Measurements from ENCODE around the gene CXCL14. TPM values are rescaled to one million over a fixed set of nuclear protein-coding genes. Genes with fewer than 3 reads are reported as not detected.

The CXCL14 gene, protein sequence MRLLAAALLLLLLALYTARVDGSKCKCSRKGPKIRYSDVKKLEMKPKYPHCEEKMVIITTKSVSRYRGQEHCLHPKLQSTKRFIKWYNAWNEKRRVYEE
- 1.3 TPM in 1 of 2 replicates, not detected in the other for total RNA-seq (2014; rRNA removed; shearing (Covaris generic))
- polyA plus RNA-seq (2016; fragmentation: Nextera tagmentation; extraction: Ambion mirVana) = 0.63 and 0.88 TPM in 2 replicates

DNA sequence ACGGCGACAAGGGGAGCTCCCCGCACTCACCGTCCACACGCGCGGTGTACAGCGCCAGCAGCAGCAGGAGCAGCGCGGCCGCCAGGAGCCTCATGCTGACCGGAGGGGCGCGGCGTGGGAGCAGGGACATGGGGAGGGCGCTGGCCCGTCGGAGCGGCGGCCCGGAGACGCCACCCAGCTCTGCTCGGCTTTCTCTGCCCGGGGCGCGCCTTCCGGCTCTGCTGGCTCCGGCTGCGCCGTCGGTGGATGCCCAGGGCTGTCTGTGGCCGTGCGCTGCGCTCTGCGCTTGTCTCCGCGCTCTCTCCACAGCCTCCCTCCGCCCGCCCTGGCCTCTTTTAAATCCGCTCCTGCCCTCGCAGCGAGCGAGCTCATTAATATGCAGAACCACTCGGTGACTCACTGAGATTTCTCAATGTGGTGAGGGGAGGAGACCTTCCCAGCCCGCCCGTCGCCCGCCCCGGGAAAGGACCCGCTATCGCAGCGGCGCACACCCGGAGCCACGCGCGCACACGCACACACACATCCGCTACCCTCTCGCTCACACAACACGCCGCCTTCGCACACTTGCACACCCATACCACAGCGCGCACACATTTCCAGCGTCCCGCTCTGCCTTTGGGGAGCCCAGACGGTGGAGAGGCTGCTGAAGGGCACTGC lies at the start of gene CXCL14:
Gene CXCL14 (minus strand): TSS at position 307 of the 657 bp plus-strand sequence. CDS start 213 bp downstream, at position 94.
- WGBS, 2 experiments (ENCODE audit: low coverage in 1 of 2, low lambda C conversion rate in 2 of 2, missing lambda C conversion rate in 2 of 2) = 2% methylated on average over 46 to 64 of the region's 68 CpGs
- no peaks in the 10 kb centered on the region for H3K79me2 ChIP-seq (ENCODE audit: insufficient read depth)
- H3K36me3 ChIP-seq (ENCODE audit: low read depth) = no peaks in the 10 kb centered on the region
- no peak within 1 kb of the TSS for H3K27ac ChIP-seq
- H2AFZ ChIP-seq = peak within 1 kb of the TSS; percentile 59
- peaks cover 40% of the 10 kb centered on the region for H3K27me3 ChIP-seq (replicated peaks; ENCODE audit: insufficient read depth)
- H3K9me3 ChIP-seq (ENCODE audit: low read depth) = no peaks in the 10 kb centered on the region
- no peaks in the 10 kb centered on the region for H3K9me2 ChIP-seq (ENCODE audit: insufficient read depth)
- in situ Hi-C loops (cut with MboI) = no loop called here
- no peak for TF ChIP-seq EZH2phosphoT487 (IDR thresholded peaks at IDR 0.05; ENCODE audit: insufficient read depth, low read depth)
- TF ChIP-seq EZH2 (IDR thresholded peaks at IDR 0.05; ENCODE audit: insufficient read depth, poor library complexity, severe bottlenecking) = no peak
- no peaks in the 10 kb centered on the region for H4K20me1 ChIP-seq (ENCODE audit: insufficient read depth)
- no peak within 1 kb of the TSS for H3K9ac ChIP-seq
- 0 out of 2 replicates have a peak, but pooled peaks cover 3% of the 10 kb centered on the region for H3F3A ChIP-seq (ENCODE audit: insufficient read depth)
- DNase-seq = peak; percentile 88
- peaks cover 14% of the 10 kb centered on the region for H3K4me1 ChIP-seq (ENCODE audit: insufficient read depth)
- peak within 1 kb of the TSS; percentile 57 for H3K4me3 ChIP-seq
- peak within 1 kb of the TSS; percentile 44 for H3K4me2 ChIP-seq (ENCODE audit: unreplicated experiment)

DNA sequence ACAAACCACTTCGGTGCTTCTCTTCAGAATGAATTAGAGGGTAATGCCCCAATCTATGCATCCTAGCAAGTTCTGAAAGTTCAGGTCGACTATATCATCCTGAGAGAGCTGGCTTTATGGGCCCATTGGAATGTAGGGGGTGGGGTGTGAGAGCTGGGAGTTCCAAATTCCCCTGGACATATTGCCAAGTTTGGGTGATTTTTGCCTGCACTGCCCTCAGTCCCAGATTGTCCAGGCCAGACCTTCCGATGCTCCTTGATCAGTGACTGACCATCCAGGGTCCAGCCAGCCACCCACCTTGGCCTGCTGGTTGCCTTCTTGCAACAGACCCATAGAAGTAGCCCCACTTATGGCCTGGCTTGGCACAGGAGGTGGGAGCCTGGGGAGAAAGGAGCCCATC lies 47.8 kb upstream of the CXCL14 start:
- H3K4me1 ChIP-seq (ENCODE audit: insufficient read depth) = no peaks in the 10 kb centered on the region
- H3K27ac ChIP-seq = no peak overlapping the region
- no peaks in the 10 kb centered on the region for H4K20me1 ChIP-seq (ENCODE audit: insufficient read depth)
- H3K36me3 ChIP-seq (ENCODE audit: low read depth) = no peaks in the 10 kb centered on the region
- H3K27me3 ChIP-seq (replicated peaks; ENCODE audit: insufficient read depth) = no peaks in the 10 kb centered on the region
- H2AFZ ChIP-seq = no peak overlapping the region
- H3K9ac ChIP-seq = no peak overlapping the region
- H3F3A ChIP-seq (ENCODE audit: insufficient read depth) = no peaks in the 10 kb centered on the region
- no peak for TF ChIP-seq EZH2 (IDR thresholded peaks at IDR 0.05; ENCODE audit: insufficient read depth, poor library complexity, severe bottlenecking)
- TF ChIP-seq EZH2phosphoT487 (IDR thresholded peaks at IDR 0.05; ENCODE audit: insufficient read depth, low read depth) = no peak
- DNase-seq = no peak
- no peaks in the 10 kb centered on the region for H3K9me3 ChIP-seq (ENCODE audit: low read depth)
- H3K9me2 ChIP-seq (ENCODE audit: insufficient read depth) = no peaks in the 10 kb centered on the region
- no peak overlapping the region for H3K4me2 ChIP-seq (ENCODE audit: unreplicated experiment)
- no peaks in the 10 kb centered on the region for H3K79me2 ChIP-seq (ENCODE audit: insufficient read depth)
- in situ Hi-C loops (cut with MboI) = no loop called here
- H3K4me3 ChIP-seq = no peak overlapping the region
- WGBS, 2 experiments (ENCODE audit: low coverage in 1 of 2, low lambda C conversion rate in 2 of 2, missing lambda C conversion rate in 2 of 2) = 15% methylated on average over 3 of the region's 3 CpGs

DNA sequence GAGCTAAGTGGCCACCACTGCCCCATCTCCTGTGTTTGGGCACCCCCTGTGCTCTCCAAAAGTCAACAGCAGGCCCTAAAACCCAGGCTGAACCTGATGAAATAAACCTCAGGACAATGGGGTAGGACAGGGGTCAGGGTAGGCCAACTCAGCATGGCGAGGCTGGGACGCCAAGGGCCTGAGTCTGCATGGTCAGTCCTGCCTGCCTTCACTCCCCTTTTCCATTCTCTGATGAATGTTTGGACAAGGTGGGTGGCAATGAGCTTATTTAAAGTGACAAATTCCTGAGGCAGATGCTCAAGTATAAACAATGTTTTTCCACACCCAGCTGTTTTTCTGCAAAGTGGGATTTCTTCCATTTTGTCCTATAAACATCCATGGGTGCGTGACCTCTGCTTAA lies 47.2 kb upstream of the CXCL14 start:
- Histone ChIP-seq H3K79me2 (ENCODE audit: insufficient read depth) (no peaks in the 10 kb centered on the region), H3K4me2 (ENCODE audit: unreplicated experiment) (no peak overlapping the region), H3K27me3 (replicated peaks; ENCODE audit: insufficient read depth) (no peaks in the 10 kb centered on the region), H3K36me3 (ENCODE audit: low read depth) (no peaks in the 10 kb centered on the region), H2AFZ (no peak overlapping the region), H3K27ac (no peak overlapping the region), H3K4me3 (no peak overlapping the region), H3K9me3 (ENCODE audit: low read depth) (no peaks in the 10 kb centered on the region), H3K9me2 (ENCODE audit: insufficient read depth) (no peaks in the 10 kb centered on the region), H3F3A (ENCODE audit: insufficient read depth) (no peaks in the 10 kb centered on the region), H3K9ac (no peak overlapping the region), H3K4me1 (ENCODE audit: insufficient read depth) (no peaks in the 10 kb centered on the region), H4K20me1 (ENCODE audit: insufficient read depth) (no peaks in the 10 kb centered on the region)
- in situ Hi-C loops (cut with MboI) = no loop called here
- TF ChIP-seq EZH2 (IDR thresholded peaks at IDR 0.05; ENCODE audit: insufficient read depth, poor library complexity, severe bottlenecking) (no peak), EZH2phosphoT487 (IDR thresholded peaks at IDR 0.05; ENCODE audit: insufficient read depth, low read depth) (no peak)
- no peak for DNase-seq
- 11 to 14% methylated on average over 3 of the region's 3 CpGs for WGBS, 2 experiments (ENCODE audit: low coverage in 1 of 2, low lambda C conversion rate in 2 of 2, missing lambda C conversion rate in 2 of 2)

DNA sequence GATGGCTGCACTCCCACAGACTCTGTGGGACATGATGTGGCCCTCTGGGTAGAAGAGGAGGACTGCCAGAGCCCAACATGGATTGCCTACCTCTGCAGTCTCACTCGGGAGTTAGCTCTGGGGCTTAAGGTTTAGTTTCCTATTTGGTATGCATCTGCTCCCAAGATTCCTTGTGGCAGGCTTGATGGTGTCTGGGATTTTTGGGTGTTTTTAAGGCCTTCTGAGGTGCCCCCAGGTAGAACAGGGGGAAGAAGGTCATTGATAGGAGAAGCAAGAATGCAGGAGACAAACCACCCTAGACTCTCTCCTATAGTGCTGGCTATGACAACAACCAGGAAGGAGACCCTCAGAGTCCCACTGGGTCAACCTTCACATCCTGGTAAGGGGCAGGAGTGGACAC lies 46.7 kb upstream of the CXCL14 start:
- H2AFZ ChIP-seq = no peak overlapping the region
- H3K4me3 ChIP-seq = no peak overlapping the region
- DNase-seq = no peak
- H3K9ac ChIP-seq = no peak overlapping the region
- H3K4me2 ChIP-seq (ENCODE audit: unreplicated experiment) = no peak overlapping the region
- no peaks in the 10 kb centered on the region for H3K4me1 ChIP-seq (ENCODE audit: insufficient read depth)
- no peaks in the 10 kb centered on the region for H3K9me3 ChIP-seq (ENCODE audit: low read depth)
- H3K36me3 ChIP-seq (ENCODE audit: low read depth) = no peaks in the 10 kb centered on the region
- no peaks in the 10 kb centered on the region for H3K79me2 ChIP-seq (ENCODE audit: insufficient read depth)
- H4K20me1 ChIP-seq (ENCODE audit: insufficient read depth) = no peaks in the 10 kb centered on the region
- no peaks in the 10 kb centered on the region for H3K9me2 ChIP-seq (ENCODE audit: insufficient read depth)
- TF ChIP-seq EZH2 (IDR thresholded peaks at IDR 0.05; ENCODE audit: insufficient read depth, poor library complexity, severe bottlenecking) = no peak
- TF ChIP-seq EZH2phosphoT487 (IDR thresholded peaks at IDR 0.05; ENCODE audit: insufficient read depth, low read depth) = no peak
- H3K27me3 ChIP-seq (replicated peaks; ENCODE audit: insufficient read depth) = no peaks in the 10 kb centered on the region
- H3K27ac ChIP-seq = no peak overlapping the region
- WGBS, 2 experiments (ENCODE audit: low coverage in 1 of 2, low lambda C conversion rate in 2 of 2, missing lambda C conversion rate in 2 of 2) = 14 to 46% methylated on average over 1 of the region's 1 CpG
- in situ Hi-C loops (cut with MboI) = no loop called here
- no peaks in the 10 kb centered on the region for H3F3A ChIP-seq (ENCODE audit: insufficient read depth)
